ENCODE data around the gene NCAM2.

NCAM2 gene

DNA sequence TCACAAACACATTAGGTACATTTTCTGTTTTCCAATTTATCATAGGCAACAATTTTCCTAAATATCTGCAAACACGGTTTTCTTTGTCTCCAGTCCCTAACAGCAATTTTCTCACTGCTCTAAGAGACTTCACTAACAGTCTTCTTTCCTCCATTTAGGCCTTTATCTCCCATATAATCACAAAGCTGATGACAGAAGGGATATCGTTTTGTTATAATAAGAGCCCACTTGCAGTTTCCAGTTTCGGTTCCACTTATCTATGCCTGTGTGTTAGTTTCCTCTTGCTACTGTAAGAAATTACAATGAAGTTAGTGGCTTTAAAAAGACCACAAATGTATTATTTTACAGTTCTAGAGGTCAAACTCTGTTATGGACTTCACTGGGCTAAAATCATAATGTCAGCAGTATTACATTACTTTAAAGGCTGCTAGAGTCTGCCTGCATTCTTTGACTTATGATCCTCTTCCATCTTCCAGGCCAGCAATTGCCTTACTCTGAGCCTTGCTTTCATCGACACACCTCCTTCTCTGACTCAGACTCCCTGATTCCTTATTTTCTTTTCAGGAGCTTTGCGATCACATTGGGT is 549.3 kb downstream of the NCAM2 start:
- no peaks in the 10 kb centered on the region for H3K4me1 ChIP-seq (ENCODE audit: insufficient read depth, low read length, severe bottlenecking)
- no peak overlapping the region for H3K4me2 ChIP-seq (ENCODE audit: low read length)
- H3F3A ChIP-seq (ENCODE audit: insufficient read depth, low read length) = no peaks in the 10 kb centered on the region
- no peaks in the 10 kb centered on the region for H3K9me3 ChIP-seq (ENCODE audit: low read length)
- no peaks in the 10 kb centered on the region for H3K79me2 ChIP-seq (ENCODE audit: insufficient read depth, low read length)
- no peaks in the 10 kb centered on the region for H3K9me2 ChIP-seq (ENCODE audit: low read depth, low read length)
- no peaks in the 10 kb centered on the region for H3K36me3 ChIP-seq (ENCODE audit: insufficient read depth, low read length)
- no peak overlapping the region for H3K4me3 ChIP-seq (ENCODE audit: low read depth, low read length, poor library complexity, severe bottlenecking)
- no peaks in the 10 kb centered on the region for H3K27me3 ChIP-seq (ENCODE audit: insufficient read depth, low read length)
- no peak overlapping the region for H2AFZ ChIP-seq (ENCODE audit: low read length)
- TF ChIP-seq EZH2 (IDR thresholded peaks at IDR 0.05; ENCODE audit: borderline replicate concordance, low read length) = no peak
- TF ChIP-seq, protein P1, sequence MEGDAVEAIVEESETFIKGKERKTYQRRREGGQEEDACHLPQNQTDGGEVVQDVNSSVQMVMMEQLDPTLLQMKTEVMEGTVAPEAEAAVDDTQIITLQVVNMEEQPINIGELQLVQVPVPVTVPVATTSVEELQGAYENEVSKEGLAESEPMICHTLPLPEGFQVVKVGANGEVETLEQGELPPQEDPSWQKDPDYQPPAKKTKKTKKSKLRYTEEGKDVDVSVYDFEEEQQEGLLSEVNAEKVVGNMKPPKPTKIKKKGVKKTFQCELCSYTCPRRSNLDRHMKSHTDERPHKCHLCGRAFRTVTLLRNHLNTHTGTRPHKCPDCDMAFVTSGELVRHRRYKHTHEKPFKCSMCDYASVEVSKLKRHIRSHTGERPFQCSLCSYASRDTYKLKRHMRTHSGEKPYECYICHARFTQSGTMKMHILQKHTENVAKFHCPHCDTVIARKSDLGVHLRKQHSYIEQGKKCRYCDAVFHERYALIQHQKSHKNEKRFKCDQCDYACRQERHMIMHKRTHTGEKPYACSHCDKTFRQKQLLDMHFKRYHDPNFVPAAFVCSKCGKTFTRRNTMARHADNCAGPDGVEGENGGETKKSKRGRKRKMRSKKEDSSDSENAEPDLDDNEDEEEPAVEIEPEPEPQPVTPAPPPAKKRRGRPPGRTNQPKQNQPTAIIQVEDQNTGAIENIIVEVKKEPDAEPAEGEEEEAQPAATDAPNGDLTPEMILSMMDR (IDR thresholded peaks at IDR 0.05; ENCODE audit: low read length) = no peak
- H3K9ac ChIP-seq (ENCODE audit: low read length) = no peak overlapping the region
- H4K20me1 ChIP-seq (ENCODE audit: insufficient read depth, low read length) = no peaks in the 10 kb centered on the region
- H3K27ac ChIP-seq (ENCODE audit: low read depth, low read length, poor library complexity, severe bottlenecking) = no peak overlapping the region

DNA sequence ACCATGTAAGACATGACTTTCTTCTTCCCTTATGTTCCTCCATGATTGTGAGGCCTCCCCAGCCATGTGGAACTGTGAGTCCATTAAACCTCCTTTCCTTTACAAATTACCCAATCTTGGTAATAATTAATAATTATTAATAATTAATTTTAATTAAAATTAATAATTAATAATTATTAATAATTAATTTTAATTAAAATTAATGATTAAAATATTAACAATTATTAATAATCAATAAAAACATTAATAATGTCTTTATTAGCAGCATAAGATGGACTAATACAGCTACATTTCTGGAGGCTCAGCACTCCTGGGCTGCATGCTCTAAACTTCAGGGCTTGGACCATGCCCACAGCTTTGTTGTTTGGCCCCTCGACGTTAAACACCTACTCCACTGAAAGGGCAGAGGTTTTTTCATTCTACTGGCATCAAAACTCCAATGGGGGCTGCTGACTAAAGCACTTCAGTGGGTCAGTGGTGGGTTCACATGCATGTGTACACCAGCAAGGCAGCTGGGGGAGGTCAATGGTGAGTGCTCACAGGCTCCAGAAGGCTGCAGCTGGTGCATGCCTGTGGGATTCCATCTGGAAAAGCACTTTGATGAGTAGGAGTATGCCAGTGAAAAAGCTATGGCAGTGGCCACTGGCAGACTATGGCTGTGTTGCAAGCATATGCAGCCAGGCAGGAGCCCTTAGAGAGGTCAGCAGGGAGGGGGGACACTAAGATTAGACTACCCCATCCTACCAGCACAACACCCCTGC is 561.3 kb downstream of the NCAM2 start:
- H2AFZ ChIP-seq (ENCODE audit: low read length) = no peak overlapping the region
- H3K4me3 ChIP-seq (ENCODE audit: low read depth, low read length, poor library complexity, severe bottlenecking) = no peak overlapping the region
- no peaks in the 10 kb centered on the region for H4K20me1 ChIP-seq (ENCODE audit: insufficient read depth, low read length)
- TF ChIP-seq, protein P1 (IDR thresholded peaks at IDR 0.05; ENCODE audit: low read length) = no peak
- no peak for TF ChIP-seq EZH2 (IDR thresholded peaks at IDR 0.05; ENCODE audit: borderline replicate concordance, low read length)
- no peaks in the 10 kb centered on the region for H3F3A ChIP-seq (ENCODE audit: insufficient read depth, low read length)
- no peaks in the 10 kb centered on the region for H3K9me2 ChIP-seq (ENCODE audit: low read depth, low read length)
- no peak overlapping the region for H3K27ac ChIP-seq (ENCODE audit: low read depth, low read length, poor library complexity, severe bottlenecking)
- H3K36me3 ChIP-seq (ENCODE audit: insufficient read depth, low read length) = no peaks in the 10 kb centered on the region
- H3K9ac ChIP-seq (ENCODE audit: low read length) = no peak overlapping the region
- H3K79me2 ChIP-seq (ENCODE audit: insufficient read depth, low read length) = no peaks in the 10 kb centered on the region
- no peak overlapping the region for H3K4me2 ChIP-seq (ENCODE audit: low read length)
- H3K9me3 ChIP-seq (ENCODE audit: low read length) = no peaks in the 10 kb centered on the region
- H3K4me1 ChIP-seq (ENCODE audit: insufficient read depth, low read length, severe bottlenecking) = no peaks in the 10 kb centered on the region
- no peaks in the 10 kb centered on the region for H3K27me3 ChIP-seq (ENCODE audit: insufficient read depth, low read length)

Measured in OCI-LY1 (cell line).